Activated naive CD4-positive, alpha-beta T cell treated with anti-CD3 and anti-CD28 coated beads for 36 hours (primary cell): ENCODE results near the gene ARRDC2. TPM values are rescaled to one million over a fixed set of nuclear protein-coding genes. Genes with fewer than 3 reads are reported as not detected.

Source experiments
- CTCF ChIA-PET: fragments of 350-600 bp; sonication (Branson Sonifier 250); formaldehyde crosslinking; loops from one replicate; lab custom pipeline; 2021; ENCODE audit warnings: antibody characterized with exemption; lab: Charles Lee
- DNase-seq: peaks from one replicate; pipeline ENCODE4 v3.0.0-alpha.2; 2020
- H3K27ac Mint-ChIP-seq: one replicate; pipeline ENCODE4 v1.8.0; 2021; ENCODE audit warnings: mild to moderate bottlenecking, mixed read lengths
- H3K27me3 Mint-ChIP-seq: one replicate; pipeline ENCODE4 v1.8.0; 2021; ENCODE audit warnings: low read depth, mixed read lengths
- H3K36me3 Mint-ChIP-seq: one replicate; pipeline ENCODE4 v1.8.0; 2021; ENCODE audit warnings: low read depth, mixed read lengths
- H3K4me1 Mint-ChIP-seq: one replicate; pipeline ENCODE4 v1.8.0; 2021; ENCODE audit warnings: low read depth, mixed read lengths
- H3K4me3 Mint-ChIP-seq: one replicate; pipeline ENCODE4 v1.8.0; 2021; ENCODE audit warnings: mild to moderate bottlenecking, moderate library complexity, mixed read lengths
- H3K9me3 Mint-ChIP-seq: one replicate; pipeline ENCODE4 v1.8.0; 2021; ENCODE audit warnings: mixed read lengths
- intact Hi-C: fragments of 100-400 bp; cut with micrococcal nuclease; formaldehyde crosslinking; loops from one replicate; pipeline ENCODE4 v1.15.1; 2023
- total RNA-seq, 2 experiments: library from RNA; stranded (reverse); gene quantifications; one replicate each; pipeline ENCODE4 v1.2.3, GENCODE V29; 2021

Gene ARRDC2
- total RNA-seq, 2 experiments from 2014 or later, result 17.7 to 19.0 TPM

- intact Hi-C loops, result no loop called here
- CTCF ChIA-PET, result interaction anchor here (1.0 kb wide), 1 partner anchor 28 kb away, joined by 3 read pairs; no protein-coding TSS in a partner anchor
- H3K27ac Mint-ChIP-seq, result no peak overlapping the region
These were observed 43.9 kb downstream of the ARRDC2 start for GRCh38 chr19:18051887-18052286.

GRCh38 chr19:18053576-18054219 is 45.7 kb downstream of the ARRDC2 start:
- no peak overlapping the region for H3K4me3 Mint-ChIP-seq
- H3K27ac Mint-ChIP-seq, result no peak overlapping the region
- H3K36me3 Mint-ChIP-seq, result no peaks in the 10 kb centered on the region
- intact Hi-C loops, result no loop called here
- no peaks in the 10 kb centered on the region for H3K9me3 Mint-ChIP-seq
- CTCF ChIA-PET, result interaction anchor here (0.8 to 1.0 kb wide), 2 partner anchors 36 to 46 kb away, joined by 3 to 4 read pairs; no protein-coding TSS in a partner anchor
- no peaks in the 10 kb centered on the region for H3K27me3 Mint-ChIP-seq
- peak; percentile 47 for DNase-seq
- H3K4me1 Mint-ChIP-seq, result peaks cover 25% of the 10 kb centered on the region

More at GRCh38 chr19:18051887-18052286, 43.9 kb downstream of the ARRDC2 start:
- Mint-ChIP-seq H3K9me3 (no peaks in the 10 kb centered on the region), H3K36me3 (no peaks in the 10 kb centered on the region), H3K4me1 (peaks cover 17% of the 10 kb centered on the region), H3K27me3 (no peaks in the 10 kb centered on the region), H3K4me3 (no peak overlapping the region)
- DNase-seq, result no peak

DNA sequence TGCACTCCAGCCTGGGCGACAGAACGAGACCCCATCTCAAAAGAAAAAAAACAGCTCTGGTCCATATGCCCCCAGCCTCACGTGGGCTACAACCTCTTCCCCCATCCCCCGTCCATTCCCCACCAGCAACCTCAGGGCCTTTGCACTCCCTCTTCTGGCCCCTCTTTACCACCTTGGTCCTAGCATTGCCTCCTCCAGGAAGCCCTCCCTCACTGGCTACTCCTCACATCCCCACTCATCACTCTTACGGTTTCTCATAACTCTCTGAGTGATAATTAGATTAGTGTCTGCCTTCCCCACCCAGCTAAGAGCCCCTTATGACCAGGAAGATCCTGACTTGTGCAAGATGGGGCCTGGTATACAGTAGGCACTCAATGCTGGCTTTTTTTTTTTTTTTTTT is 48.0 kb downstream of the ARRDC2 start:
- H3K27me3 Mint-ChIP-seq, result no peaks in the 10 kb centered on the region
- intact Hi-C loops, result no loop called here
- no peaks in the 10 kb centered on the region for H3K9me3 Mint-ChIP-seq
- H3K27ac Mint-ChIP-seq, result no peak overlapping the region
- DNase-seq, result no peak
- CTCF ChIA-PET, result interaction anchor here (0.6 to 10.4 kb wide), 5 partner anchors 32 to 482 kb away, joined by 3 to 148 read pairs (median 4); partner anchors contain the start of gene ARRDC2
- H3K36me3 Mint-ChIP-seq, result no peaks in the 10 kb centered on the region
- H3K4me1 Mint-ChIP-seq, result peaks cover 16% of the 10 kb centered on the region
- no peak overlapping the region for H3K4me3 Mint-ChIP-seq

GRCh38 chr19:18057557-18057956 is 49.6 kb downstream of the ARRDC2 start:
- DNase-seq, result no peak
- Mint-ChIP-seq H3K4me3 (no peak overlapping the region), H3K36me3 (no peaks in the 10 kb centered on the region), H3K4me1 (peaks cover 15% of the 10 kb centered on the region), H3K27me3 (no peaks in the 10 kb centered on the region), H3K27ac (no peak overlapping the region), H3K9me3 (no peaks in the 10 kb centered on the region)
- CTCF ChIA-PET, result interaction anchor here (0.6 to 10.4 kb wide), 7 partner anchors 22 to 111 kb away, joined by 3 to 148 read pairs (median 4); partner anchors contain the start of gene ARRDC2
- intact Hi-C loops, result no loop called here

DNA sequence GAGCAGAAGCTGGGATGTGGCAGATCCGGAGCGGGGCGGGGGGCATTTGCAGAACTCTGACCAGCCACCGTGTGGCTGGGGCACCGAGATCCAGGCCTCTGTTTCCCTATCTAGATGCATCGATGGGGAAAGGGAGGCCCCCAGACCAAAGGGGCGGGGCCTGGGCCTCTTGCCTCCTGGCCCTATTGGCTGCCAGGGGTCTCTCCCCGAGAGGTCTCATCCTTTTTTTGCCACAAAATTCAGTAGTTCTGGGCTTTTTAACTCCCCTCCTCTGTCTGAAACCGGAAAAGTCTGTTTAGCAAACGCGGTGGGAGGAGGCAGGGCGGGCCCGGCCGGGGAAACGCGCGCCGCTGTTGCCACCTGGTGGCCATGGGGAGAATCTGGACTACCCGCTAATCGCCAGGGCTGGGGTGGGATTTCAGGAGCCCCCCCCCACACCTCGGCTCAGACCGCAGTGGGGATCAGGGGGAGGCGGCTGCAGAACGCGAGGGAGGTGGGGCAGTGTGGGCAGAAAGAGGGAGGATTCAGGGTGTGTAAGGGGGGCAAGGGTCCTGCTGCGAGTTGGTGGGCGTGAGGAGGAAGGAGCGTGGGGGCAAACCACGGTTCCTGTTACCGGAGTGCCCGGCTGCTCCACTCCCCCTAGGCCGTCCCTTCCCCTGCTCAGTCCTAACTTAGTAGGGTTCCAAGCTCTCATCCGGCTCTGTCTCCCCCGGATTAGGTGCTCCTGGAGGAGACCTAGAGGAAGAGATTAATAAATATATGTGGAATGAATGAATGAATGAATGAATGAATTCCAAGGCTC is 50.4 kb downstream of the ARRDC2 start:
- Mint-ChIP-seq H3K36me3 (peaks cover 2% of the 10 kb centered on the region), H3K4me3 (no peak overlapping the region)

DNA sequence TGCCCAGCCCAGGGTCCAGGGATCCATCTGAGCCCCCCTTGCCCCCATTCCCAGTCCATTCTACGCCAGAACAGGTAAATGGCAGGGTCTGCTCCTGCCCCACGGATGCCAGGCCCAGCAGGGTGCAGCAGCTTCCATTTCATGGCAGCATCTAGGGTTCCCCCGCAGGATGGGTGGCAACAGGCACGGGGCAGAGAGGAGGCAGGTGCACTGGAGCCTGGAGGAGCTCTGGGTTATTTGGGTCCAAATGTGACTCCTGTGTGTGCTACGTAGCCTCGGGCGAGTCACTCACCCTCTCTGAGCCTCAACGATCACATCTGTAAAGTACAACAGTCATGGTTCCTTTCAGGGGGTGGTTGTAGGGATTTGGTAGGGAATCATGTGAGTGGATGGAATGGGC is 51.3 kb downstream of the ARRDC2 start:
- no peak for DNase-seq
- no peaks in the 10 kb centered on the region for H3K27me3 Mint-ChIP-seq
- H3K4me3 Mint-ChIP-seq, result no peak overlapping the region
- no peaks in the 10 kb centered on the region for H3K9me3 Mint-ChIP-seq
- no peak overlapping the region for H3K27ac Mint-ChIP-seq
- intact Hi-C loops, result loop anchor here (2.0 kb wide), 1 partner anchor 112 kb away; no protein-coding TSS in a partner anchor
- CTCF ChIA-PET, result interaction anchor here (0.7 to 10.4 kb wide), 10 partner anchors 8 to 114 kb away, joined by 3 to 148 read pairs (median 3); partner anchors contain the start of gene ARRDC2
- H3K36me3 Mint-ChIP-seq, result peaks cover 4% of the 10 kb centered on the region
- peaks cover 8% of the 10 kb centered on the region for H3K4me1 Mint-ChIP-seq

More for the DNA sequence above, 50.4 kb downstream of the ARRDC2 start:
- CTCF ChIA-PET, result interaction anchor here (0.6 to 10.4 kb wide), 13 partner anchors 9 to 110 kb away, joined by 3 to 148 read pairs (median 3); partner anchors contain the start of gene ARRDC2
- peak overlapping the region; percentile 59 for H3K27ac Mint-ChIP-seq
- intact Hi-C loops, result loop anchor here (1.0 to 2.0 kb wide), 5 partner anchors 13 to 120 kb away; no protein-coding TSS in a partner anchor
- peaks cover 11% of the 10 kb centered on the region for H3K4me1 Mint-ChIP-seq
- H3K27me3 Mint-ChIP-seq, result no peaks in the 10 kb centered on the region
- H3K9me3 Mint-ChIP-seq, result no peaks in the 10 kb centered on the region
- DNase-seq, result peak; percentile 86

DNA sequence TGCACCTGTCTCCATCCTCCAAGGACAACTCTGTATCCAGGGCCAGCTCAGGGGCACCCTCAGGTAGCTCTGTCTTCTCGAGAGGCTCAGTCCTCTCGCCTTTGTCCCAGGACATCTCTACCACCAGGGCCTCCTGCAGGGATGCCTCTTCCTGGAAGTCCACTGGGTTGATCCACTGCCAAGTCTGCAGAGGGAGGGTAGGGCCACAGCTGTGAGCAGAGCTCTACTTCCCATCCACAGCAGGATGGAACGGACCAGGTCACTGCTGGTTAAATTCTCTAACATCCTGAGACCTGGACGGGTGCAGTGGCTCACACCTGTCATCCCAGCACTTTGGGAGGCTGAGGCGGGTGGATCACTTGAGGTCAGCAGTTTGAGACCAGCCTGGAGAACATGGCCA is 51.9 kb downstream of the ARRDC2 start:
- CTCF ChIA-PET, result interaction anchor here (0.7 to 10.4 kb wide), 9 partner anchors 11 to 201 kb away, joined by 3 to 148 read pairs (median 3); partner anchors contain the start of gene ARRDC2
- DNase-seq, result no peak
- no peak overlapping the region for H3K4me3 Mint-ChIP-seq
- peaks cover 4% of the 10 kb centered on the region for H3K36me3 Mint-ChIP-seq
- H3K27ac Mint-ChIP-seq, result no peak overlapping the region
- H3K4me1 Mint-ChIP-seq, result peaks cover 8% of the 10 kb centered on the region
- H3K27me3 Mint-ChIP-seq, result no peaks in the 10 kb centered on the region
- no peaks in the 10 kb centered on the region for H3K9me3 Mint-ChIP-seq
- intact Hi-C loops, result loop anchor here (2.0 kb wide), 1 partner anchor 113 kb away; no protein-coding TSS in a partner anchor

DNA sequence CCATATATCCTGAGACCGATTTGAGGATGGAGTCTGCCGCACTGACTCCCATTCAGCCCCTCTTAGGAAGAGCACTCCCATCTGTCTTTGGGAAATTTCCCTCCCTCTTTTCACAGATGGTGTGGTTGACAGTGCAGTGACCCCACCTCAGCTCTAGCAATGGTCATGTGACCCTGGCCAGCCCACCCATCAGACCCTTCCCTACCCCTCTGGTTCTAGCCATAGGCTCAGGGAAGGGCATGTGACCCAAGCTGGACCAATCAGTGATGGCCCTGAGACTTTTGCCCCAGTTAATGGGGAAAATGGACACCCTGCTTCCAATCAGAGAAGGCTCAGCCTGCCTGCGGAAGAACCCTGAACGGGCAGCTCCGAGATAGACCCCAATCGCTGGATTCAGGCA is 52.5 kb downstream of the ARRDC2 start:
- CTCF ChIA-PET, result interaction anchor here (0.6 to 10.4 kb wide), 10 partner anchors 10 to 201 kb away, joined by 3 to 148 read pairs (median 4); partner anchors contain the start of gene ARRDC2
- intact Hi-C loops, result no loop called here
- no peak for DNase-seq
- H3K4me1 Mint-ChIP-seq, result peaks cover 8% of the 10 kb centered on the region
- H3K27ac Mint-ChIP-seq, result no peak overlapping the region
- H3K4me3 Mint-ChIP-seq, result no peak overlapping the region
- H3K9me3 Mint-ChIP-seq, result no peaks in the 10 kb centered on the region
- peaks cover 4% of the 10 kb centered on the region for H3K36me3 Mint-ChIP-seq
- H3K27me3 Mint-ChIP-seq, result no peaks in the 10 kb centered on the region

- H3K9me3 Mint-ChIP-seq, result no peaks in the 10 kb centered on the region
- CTCF ChIA-PET, result interaction anchor here (1.0 to 10.4 kb wide), 5 partner anchors 51 to 190 kb away, joined by 3 to 148 read pairs (median 4); partner anchors contain the start of genes ARRDC2 and PIK3R2
- peaks cover 8% of the 10 kb centered on the region for H3K4me1 Mint-ChIP-seq
- intact Hi-C loops, result loop anchor here (2.0 kb wide), 1 partner anchor 191 kb away; no protein-coding TSS in a partner anchor
- H3K27ac Mint-ChIP-seq, result no peak overlapping the region
- H3K27me3 Mint-ChIP-seq, result no peaks in the 10 kb centered on the region
- H3K4me3 Mint-ChIP-seq, result no peak overlapping the region
- peaks cover 4% of the 10 kb centered on the region for H3K36me3 Mint-ChIP-seq
- no peak for DNase-seq
These were observed 54.1 kb downstream of the ARRDC2 start for GRCh38 chr19:18062028-18062427.

DNA sequence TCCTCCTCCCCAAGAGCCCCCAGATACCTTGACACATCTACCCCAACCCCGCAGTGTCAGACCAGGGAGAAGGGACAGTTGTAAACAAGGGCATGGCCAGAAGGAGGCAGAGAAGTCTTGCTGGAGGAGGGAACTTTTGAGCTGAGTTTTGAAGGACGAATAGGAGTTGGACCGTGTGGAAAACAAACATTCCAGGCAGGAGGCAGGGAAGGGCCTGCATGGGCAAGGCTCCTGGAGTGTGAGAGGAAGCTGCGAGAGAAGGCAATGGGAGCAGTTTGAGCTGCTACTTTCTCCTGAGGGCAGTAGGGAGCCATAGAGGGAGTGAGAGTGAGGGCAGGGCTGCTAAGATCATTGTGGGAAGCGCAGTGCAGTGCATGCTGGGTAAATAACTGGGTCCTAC is 55.5 kb downstream of the ARRDC2 start:
- Mint-ChIP-seq H3K36me3 (peaks cover 4% of the 10 kb centered on the region), H3K4me1 (peaks cover 1% of the 10 kb centered on the region), H3K4me3 (no peak overlapping the region), H3K27me3 (no peaks in the 10 kb centered on the region), H3K27ac (no peak overlapping the region), H3K9me3 (no peaks in the 10 kb centered on the region)
- intact Hi-C loops, result loop anchor here (1.0 to 2.0 kb wide), 3 partner anchors 50 to 189 kb away; no protein-coding TSS in a partner anchor
- DNase-seq, result peak; percentile 69
- CTCF ChIA-PET, result interaction anchor here (0.6 to 10.4 kb wide), 9 partner anchors 18 to 123 kb away, joined by 3 to 148 read pairs (median 3); partner anchors contain the start of genes ARRDC2 and PIK3R2
